ENCODE results near the gene DCST2.

DNA sequence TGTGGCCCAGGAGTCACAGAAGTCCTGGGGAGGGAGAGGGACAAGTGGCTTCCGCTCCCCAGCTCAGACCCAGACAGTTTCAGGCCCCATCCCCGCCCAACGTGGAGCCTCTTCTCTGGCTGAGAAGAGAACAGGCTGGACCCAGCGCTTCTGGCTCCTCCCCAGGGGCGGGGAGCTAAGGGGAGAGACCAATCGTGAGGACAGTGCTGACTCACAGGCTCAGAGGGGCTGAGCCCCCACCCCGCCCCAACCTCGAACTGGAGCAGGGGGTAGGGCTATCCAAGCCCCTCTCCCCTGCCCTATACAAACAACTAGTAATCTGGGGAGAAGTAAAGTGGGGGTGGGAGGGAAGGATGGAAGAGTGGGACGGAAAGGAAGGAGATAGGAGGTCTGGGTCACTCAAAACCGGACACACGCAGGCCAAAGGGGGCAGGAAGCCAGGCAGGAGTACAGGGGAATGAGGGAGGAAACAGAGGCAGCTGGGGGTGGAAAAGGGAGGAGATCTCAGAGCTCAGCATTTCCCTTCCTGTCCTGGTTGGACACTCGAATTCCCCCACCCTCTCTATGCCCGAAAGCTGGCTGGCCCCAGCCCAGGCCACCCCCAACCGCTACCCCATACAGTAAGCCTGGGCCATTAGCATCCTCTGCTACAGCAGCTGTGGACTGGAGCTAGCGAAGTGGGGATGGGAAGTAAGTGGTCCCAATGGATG is 62.8 kb downstream of the DCST2 start, which contains the start of gene SHC1:
- no peak for TF ChIP-seq EZH2 (IDR thresholded peaks at IDR 0.05; ENCODE audit: low read length, unreplicated experiment)
- TF ChIP-seq, protein P1, sequence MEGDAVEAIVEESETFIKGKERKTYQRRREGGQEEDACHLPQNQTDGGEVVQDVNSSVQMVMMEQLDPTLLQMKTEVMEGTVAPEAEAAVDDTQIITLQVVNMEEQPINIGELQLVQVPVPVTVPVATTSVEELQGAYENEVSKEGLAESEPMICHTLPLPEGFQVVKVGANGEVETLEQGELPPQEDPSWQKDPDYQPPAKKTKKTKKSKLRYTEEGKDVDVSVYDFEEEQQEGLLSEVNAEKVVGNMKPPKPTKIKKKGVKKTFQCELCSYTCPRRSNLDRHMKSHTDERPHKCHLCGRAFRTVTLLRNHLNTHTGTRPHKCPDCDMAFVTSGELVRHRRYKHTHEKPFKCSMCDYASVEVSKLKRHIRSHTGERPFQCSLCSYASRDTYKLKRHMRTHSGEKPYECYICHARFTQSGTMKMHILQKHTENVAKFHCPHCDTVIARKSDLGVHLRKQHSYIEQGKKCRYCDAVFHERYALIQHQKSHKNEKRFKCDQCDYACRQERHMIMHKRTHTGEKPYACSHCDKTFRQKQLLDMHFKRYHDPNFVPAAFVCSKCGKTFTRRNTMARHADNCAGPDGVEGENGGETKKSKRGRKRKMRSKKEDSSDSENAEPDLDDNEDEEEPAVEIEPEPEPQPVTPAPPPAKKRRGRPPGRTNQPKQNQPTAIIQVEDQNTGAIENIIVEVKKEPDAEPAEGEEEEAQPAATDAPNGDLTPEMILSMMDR (conservative IDR thresholded peaks at IDR 0.05; ENCODE audit: low read depth, low read length): no peak

Measured in PC-3 (cell line).